PC-3 (cell line): ENCODE results near the gene NOL9. TPM values are rescaled to one million over a fixed set of nuclear protein-coding genes. Genes with fewer than 3 reads are reported as not detected.

Experiments
- ATAC-seq: fragments of 200-7000 bp; cut with Tn5 transposase; 2 replicates; pipeline ENCODE4 v1.9.1; 2020; ENCODE audit warnings: mild to moderate bottlenecking, moderate library complexity
- BruUV-seq: library from RNA; stranded (reverse); fragments of 400-500 nt; replicated peaks from 2 replicates; lab custom pipeline; 2021; lab: Mats Ljungman, UMichigan
- CTCF ChIA-PET: fragments of 300-600 bp; sonication (Branson Sonifier 250); formaldehyde crosslinking; loops from one replicate; lab custom pipeline; 2022; ENCODE audit warnings: antibody characterized with exemption; lab: Charles Lee
- POLR2A ChIA-PET: fragments of 300-600 bp; sonication (Branson Sonifier 250); formaldehyde crosslinking; loops from one replicate; lab custom pipeline; 2022; ENCODE audit warnings: antibody characterized with exemption; ENCODE audit not compliant: unreplicated experiment; lab: Charles Lee
- DNase-seq: peaks from one replicate; pipeline ENCODE4 v3.0.0-alpha.2; 2015
- H2AFZ ChIP-seq: fragments of 300-600 bp; sonication (generic); 2 replicates; pipeline ENCODE4 v1.6.0; 2016; ENCODE audit warnings: antibody characterized with exemption, low read length
- H3F3A ChIP-seq: fragments of 300-600 bp; sonication (generic); one replicate; pipeline ENCODE4 v1.6.0; 2017; ENCODE audit warnings: antibody characterized with exemption, low read length, control low read depth, mild to moderate bottlenecking; ENCODE audit not compliant: unreplicated experiment
- H3K27ac ChIP-seq: fragments of 300-600 bp; sonication (generic); 2 replicates; pipeline ENCODE4 v1.5.1; 2016; ENCODE audit warnings: mild to moderate bottlenecking, low read length
- H3K27me3 ChIP-seq: fragments of 300-600 bp; sonication (generic); 2 replicates; pipeline ENCODE4 v1.6.1; 2016; ENCODE audit warnings: low read length, mixed read lengths
- H3K36me3 ChIP-seq: fragments of 300-600 bp; sonication (generic); 2 replicates; pipeline ENCODE4 v1.6.1; 2016; ENCODE audit warnings: low read depth, mixed run types, low read length, mixed read lengths
- H3K4me1 ChIP-seq: fragments of 300-600 bp; sonication (generic); 2 replicates; pipeline ENCODE4 v1.5.1; 2016; ENCODE audit warnings: low read length; ENCODE audit not compliant: insufficient read depth
- H3K4me2 ChIP-seq: fragments of 300-600 bp; sonication (generic); 2 replicates; pipeline ENCODE4 v1.6.0; 2016; ENCODE audit warnings: low read length
- H3K4me3 ChIP-seq: fragments of 300-600 bp; sonication (generic); 2 replicates; pipeline ENCODE4 v1.5.1; 2016; ENCODE audit warnings: mild to moderate bottlenecking, low read length, mixed read lengths
- H3K79me2 ChIP-seq: fragments of 300-600 bp; sonication (generic); 2 replicates; pipeline ENCODE4 v1.6.1; 2017; ENCODE audit warnings: low read length, mixed read lengths
- H3K9ac ChIP-seq: fragments of 300-600 bp; sonication (generic); 2 replicates; pipeline ENCODE4 v1.6.0; 2016; ENCODE audit warnings: mild to moderate bottlenecking, low read length
- H3K9me2 ChIP-seq: fragments of 300-600 bp; sonication (generic); replicated peaks from 2 replicates; pipeline ENCODE4 v1.6.1; 2016; ENCODE audit warnings: mixed run types, low read length, mixed read lengths
- H3K9me3 ChIP-seq: fragments of 300-600 bp; sonication (generic); 2 replicates; pipeline ENCODE4 v1.6.1; 2016; ENCODE audit warnings: low read length, mixed read lengths
- H4K20me1 ChIP-seq: fragments of 300-600 bp; sonication (generic); 2 replicates; pipeline ENCODE4 v1.6.1; 2016; ENCODE audit warnings: low read length, mixed read lengths
- EZH2 ChIP-seq: fragments of 300-600 bp; sonication (generic); IDR thresholded peaks from one replicate; pipeline ENCODE4 v1.6.1; 2017; ENCODE audit warnings: antibody characterized with exemption, mild to moderate bottlenecking, low read length; ENCODE audit not compliant: unreplicated experiment
- EZH2phosphoT487 ChIP-seq: fragments of 300-600 bp; sonication (generic); IDR thresholded peaks from 2 replicates; pipeline ENCODE4 v1.6.1; 2018; ENCODE audit warnings: mild to moderate bottlenecking, antibody characterized with exemption, low read length, borderline replicate concordance
- intact Hi-C: fragments of 100-400 bp; cut with micrococcal nuclease; formaldehyde crosslinking; loops from 2 replicates; pipeline ENCODE4 v1.9.0; 2023
- total RNA-seq: library from RNA; depleted of rRNA; stranded (reverse); fragments of >200 nt; gene quantifications from 2 replicates; pipeline ENCODE4 v1.2.3, GENCODE V29; 2014
- TF ChIP-seq, protein P1 (sequence below): fragments of 300-600 bp; sonication (generic); conservative IDR thresholded peaks from 2 replicates; pipeline ENCODE4 v1.5.1; 2017; ENCODE audit warnings: antibody characterized with exemption, low read depth, mild to moderate bottlenecking, low read length

Gene NOL9
- total RNA-seq, 1 experiment from 2014 or later: 79.1 TPM

GRCh38 chr1:6592441-6592840 is 38.1 kb upstream of the NOL9 start:
- no TSS peak for BruUV-seq
- peaks cover 7% of the 10 kb centered on the region for H3K4me1 ChIP-seq
- H3K9me2 ChIP-seq: no peaks in the 10 kb centered on the region
- H3K27me3 ChIP-seq: no peaks in the 10 kb centered on the region
- no peak for DNase-seq
- H3K36me3 ChIP-seq: peaks cover 73% of the 10 kb centered on the region
- ChIA-PET CTCF (no interaction called here), POLR2A (interaction anchor here (0.6 kb wide), 1 partner anchor 1435 kb away, joined by 3 read pairs; no protein-coding TSS in a partner anchor)
- TF ChIP-seq, protein P1, sequence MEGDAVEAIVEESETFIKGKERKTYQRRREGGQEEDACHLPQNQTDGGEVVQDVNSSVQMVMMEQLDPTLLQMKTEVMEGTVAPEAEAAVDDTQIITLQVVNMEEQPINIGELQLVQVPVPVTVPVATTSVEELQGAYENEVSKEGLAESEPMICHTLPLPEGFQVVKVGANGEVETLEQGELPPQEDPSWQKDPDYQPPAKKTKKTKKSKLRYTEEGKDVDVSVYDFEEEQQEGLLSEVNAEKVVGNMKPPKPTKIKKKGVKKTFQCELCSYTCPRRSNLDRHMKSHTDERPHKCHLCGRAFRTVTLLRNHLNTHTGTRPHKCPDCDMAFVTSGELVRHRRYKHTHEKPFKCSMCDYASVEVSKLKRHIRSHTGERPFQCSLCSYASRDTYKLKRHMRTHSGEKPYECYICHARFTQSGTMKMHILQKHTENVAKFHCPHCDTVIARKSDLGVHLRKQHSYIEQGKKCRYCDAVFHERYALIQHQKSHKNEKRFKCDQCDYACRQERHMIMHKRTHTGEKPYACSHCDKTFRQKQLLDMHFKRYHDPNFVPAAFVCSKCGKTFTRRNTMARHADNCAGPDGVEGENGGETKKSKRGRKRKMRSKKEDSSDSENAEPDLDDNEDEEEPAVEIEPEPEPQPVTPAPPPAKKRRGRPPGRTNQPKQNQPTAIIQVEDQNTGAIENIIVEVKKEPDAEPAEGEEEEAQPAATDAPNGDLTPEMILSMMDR: no peak
- TF ChIP-seq EZH2: no peak
- TF ChIP-seq EZH2phosphoT487: no peak
- peaks cover 32% of the 10 kb centered on the region for H3K79me2 ChIP-seq
- H3K4me3 ChIP-seq: no peak overlapping the region
- H2AFZ ChIP-seq: no peak overlapping the region
- no peak overlapping the region for H3K4me2 ChIP-seq
- no peaks in the 10 kb centered on the region for H3K9me3 ChIP-seq
- ATAC-seq: no peak
- no peak overlapping the region for H3K27ac ChIP-seq
- H3F3A ChIP-seq: no peaks in the 10 kb centered on the region
- peaks cover 54% of the 10 kb centered on the region for H4K20me1 ChIP-seq
- intact Hi-C loops: no loop called here
- H3K9ac ChIP-seq: no peak overlapping the region

DNA sequence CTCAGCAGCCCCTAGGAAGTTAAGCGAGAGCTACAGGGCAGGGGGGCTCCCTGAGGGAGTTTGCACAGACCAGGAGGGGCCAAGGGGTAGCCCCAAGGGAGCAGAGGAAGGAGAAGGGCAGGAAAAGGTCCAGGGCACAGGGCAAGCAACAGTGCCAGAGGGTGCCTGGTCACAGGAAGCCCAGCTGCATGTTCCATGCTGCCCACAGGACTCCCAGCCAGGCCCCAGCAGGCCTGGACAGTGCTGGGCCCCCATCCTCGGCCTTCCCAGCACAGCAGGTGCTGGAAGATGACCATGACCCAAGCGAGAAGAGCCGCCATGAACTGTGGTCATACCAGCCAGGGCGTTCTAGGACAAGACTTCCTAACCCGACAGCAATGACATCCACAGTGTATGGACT is 37.3 kb upstream of the NOL9 start:
- no peaks in the 10 kb centered on the region for H3K9me2 ChIP-seq
- DNase-seq (no peak), ATAC-seq (no peak)
- H4K20me1 ChIP-seq: peaks cover 46% of the 10 kb centered on the region
- CTCF ChIA-PET: no interaction called here
- no peak overlapping the region for H3K4me3 ChIP-seq
- H3K9ac ChIP-seq: no peak overlapping the region
- peaks cover 9% of the 10 kb centered on the region for H3K4me1 ChIP-seq
- BruUV-seq: no TSS peak
- H3K27ac ChIP-seq: no peak overlapping the region
- no peak overlapping the region for H2AFZ ChIP-seq
- no peaks in the 10 kb centered on the region for H3K27me3 ChIP-seq
- peaks cover 24% of the 10 kb centered on the region for H3K79me2 ChIP-seq
- peaks cover 65% of the 10 kb centered on the region for H3K36me3 ChIP-seq
- intact Hi-C loops: no loop called here
- no peaks in the 10 kb centered on the region for H3K9me3 ChIP-seq
- no peak overlapping the region for H3K4me2 ChIP-seq
- POLR2A ChIA-PET: interaction anchor here (0.6 kb wide), 1 partner anchor 1435 kb away, joined by 3 read pairs; no protein-coding TSS in a partner anchor
- TF ChIP-seq, protein P1: no peak
- no peak for TF ChIP-seq EZH2phosphoT487
- TF ChIP-seq EZH2: no peak
- H3F3A ChIP-seq: no peaks in the 10 kb centered on the region

DNA sequence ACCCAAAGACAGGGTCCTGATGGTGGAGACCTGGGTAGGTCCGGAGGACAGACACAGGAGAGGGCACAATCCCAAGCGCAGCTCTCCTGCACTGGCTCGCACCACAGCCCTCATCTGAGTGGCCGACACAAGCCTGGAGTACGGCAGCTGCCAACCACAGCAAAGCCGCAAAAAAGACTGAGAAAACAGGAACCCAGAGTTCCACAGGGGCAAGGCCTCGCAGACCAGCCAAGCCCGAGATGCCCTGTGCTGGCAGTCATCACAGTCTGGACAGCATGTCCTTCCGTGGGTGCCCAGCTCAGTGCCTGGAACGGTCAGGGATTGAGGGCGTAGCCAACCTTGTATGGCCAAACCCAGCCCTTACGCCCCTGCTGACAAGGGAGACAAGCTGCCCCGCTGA is 36.9 kb upstream of the NOL9 start:
- ChIA-PET CTCF (no interaction called here), POLR2A (no interaction called here)
- Histone ChIP-seq H3K4me3 (no peak overlapping the region), H3K9ac (no peak overlapping the region), H4K20me1 (peaks cover 41% of the 10 kb centered on the region), H3K79me2 (peaks cover 20% of the 10 kb centered on the region), H3F3A (no peaks in the 10 kb centered on the region), H3K4me1 (peaks cover 9% of the 10 kb centered on the region), H3K9me3 (no peaks in the 10 kb centered on the region), H3K27me3 (no peaks in the 10 kb centered on the region), H2AFZ (no peak overlapping the region), H3K9me2 (no peaks in the 10 kb centered on the region), H3K36me3 (peaks cover 61% of the 10 kb centered on the region), H3K27ac (no peak overlapping the region), H3K4me2 (no peak overlapping the region)
- intact Hi-C loops: no loop called here
- DNase-seq: no peak
- BruUV-seq: no TSS peak
- TF ChIP-seq EZH2 (no peak), EZH2phosphoT487 (no peak)
- TF ChIP-seq, protein P1: no peak
- ATAC-seq: no peak
